ENCODE measurements around the gene EMC10.

Gene EMC10

DNA sequence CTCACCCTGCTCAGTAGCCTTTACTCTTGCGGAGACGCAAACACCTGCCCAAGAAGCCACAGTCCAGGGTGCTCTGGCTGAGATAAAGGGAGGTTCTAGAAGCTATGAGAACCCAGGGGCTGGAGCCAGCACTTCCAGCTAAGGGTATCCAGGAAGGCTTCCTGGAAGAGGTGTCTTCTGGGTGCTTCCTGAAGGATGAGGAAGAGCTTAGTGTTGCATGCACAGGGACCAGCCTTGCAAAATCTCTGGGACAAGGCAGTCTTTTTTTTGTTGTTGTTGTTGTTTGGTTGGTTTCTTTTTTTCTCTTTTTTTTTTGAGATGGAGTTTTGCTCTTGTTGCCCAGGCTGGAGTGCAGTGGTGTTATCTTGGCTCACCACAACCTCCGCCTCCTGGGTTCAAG lies 23.1 kb upstream of the EMC10 start:
- no peak overlapping the region for H3K4me3 ChIP-seq (ENCODE audit: low read depth, low read length)
- no peak for TF ChIP-seq CTCF (IDR thresholded peaks at IDR 0.05; ENCODE audit: insufficient read depth, low read depth, low read length, missing control alignments)
- no peak for DNase-seq (ENCODE audit: low read depth)

DNA sequence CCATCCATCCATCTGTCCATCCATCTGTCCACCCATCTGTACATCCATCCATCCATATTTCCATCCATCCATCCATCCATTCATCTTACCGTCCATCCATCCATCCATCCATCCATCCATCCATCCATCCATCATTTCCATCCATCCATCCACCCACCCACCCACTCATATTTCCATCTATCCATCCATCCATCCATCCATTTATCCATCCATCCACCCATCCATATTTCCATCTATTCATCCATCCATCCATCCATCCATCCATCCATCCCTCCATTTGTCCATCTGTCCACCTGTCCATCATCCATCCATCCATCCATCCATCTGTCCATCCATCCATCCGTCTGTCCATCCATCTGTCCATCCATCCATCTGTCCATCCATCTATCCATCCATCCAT lies 20.3 kb upstream of the EMC10 start:
- no peak for TF ChIP-seq CTCF (IDR thresholded peaks at IDR 0.05; ENCODE audit: insufficient read depth, low read depth, low read length, missing control alignments)

DNA sequence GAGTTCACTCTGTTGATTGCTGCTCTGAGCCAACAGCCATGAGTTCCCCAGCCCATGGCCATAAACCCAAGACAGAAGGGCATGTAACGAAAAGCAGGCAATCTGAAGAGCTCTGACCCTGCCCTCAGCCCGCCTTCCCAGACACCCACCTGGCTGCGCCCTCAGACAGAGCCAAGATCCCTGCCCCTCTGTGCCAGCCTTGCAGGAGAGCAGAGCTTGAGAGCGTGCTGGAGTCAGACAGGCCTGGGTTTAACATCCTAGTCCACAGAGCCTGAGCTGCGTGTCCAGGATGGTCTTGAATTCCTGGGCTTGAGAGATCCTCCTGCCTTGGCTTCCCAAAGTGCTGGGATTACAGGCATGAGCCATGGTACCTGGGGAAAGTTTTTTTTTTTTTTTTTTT lies 19.0 kb upstream of the EMC10 start:
- DNase-seq (ENCODE audit: low read depth), result no peak
- no peak overlapping the region for H3K4me3 ChIP-seq (ENCODE audit: low read depth, low read length)
- no peak for TF ChIP-seq CTCF (IDR thresholded peaks at IDR 0.05; ENCODE audit: insufficient read depth, low read depth, low read length, missing control alignments)

More for the DNA sequence above, 20.3 kb upstream of the EMC10 start:
- DNase-seq (ENCODE audit: low read depth), result no peak
- H3K4me3 ChIP-seq (ENCODE audit: low read depth, low read length), result no peak overlapping the region

DNA sequence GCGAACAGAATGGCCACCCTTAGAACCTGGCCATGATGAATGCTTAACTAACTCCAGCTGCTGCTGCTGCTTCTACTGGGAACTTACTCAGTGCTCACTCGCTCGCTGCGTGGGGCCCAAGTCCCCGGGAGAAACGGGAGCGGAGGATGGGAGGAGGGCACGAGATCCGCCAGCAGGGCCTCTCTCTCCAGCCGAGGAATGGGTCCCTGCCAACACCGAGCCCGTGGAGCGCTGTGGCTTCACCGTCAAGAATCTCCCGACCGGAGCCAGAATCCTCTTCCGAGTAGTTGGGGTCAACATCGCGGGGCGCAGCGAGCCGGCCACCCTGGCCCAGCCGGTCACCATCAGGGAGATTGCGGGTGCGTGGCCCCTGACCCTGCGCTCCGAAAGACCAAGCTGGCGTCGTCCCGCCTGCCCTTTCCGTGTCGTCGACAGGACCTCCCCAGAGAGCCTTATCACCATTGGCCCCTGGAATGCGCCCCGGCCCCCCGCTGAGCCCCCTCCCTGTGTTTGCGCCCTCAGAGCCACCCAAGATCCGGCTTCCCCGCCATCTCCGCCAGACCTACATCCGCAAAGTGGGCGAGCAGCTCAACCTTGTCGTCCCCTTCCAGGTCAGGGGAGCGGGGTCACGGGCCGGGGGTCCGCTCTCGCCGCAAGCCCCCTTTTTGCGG lies 17.8 kb upstream of the EMC10 start:
- TF ChIP-seq CTCF (IDR thresholded peaks at IDR 0.05; ENCODE audit: insufficient read depth, low read depth, low read length, missing control alignments), result no peak
- DNase-seq (ENCODE audit: low read depth), result no peak
- no peak overlapping the region for H3K4me3 ChIP-seq (ENCODE audit: low read depth, low read length)

- H3K4me3 ChIP-seq (ENCODE audit: low read depth, low read length), result no peak overlapping the region
- no peak for DNase-seq (ENCODE audit: low read depth)
- no peak for TF ChIP-seq CTCF (IDR thresholded peaks at IDR 0.05; ENCODE audit: insufficient read depth, low read depth, low read length, missing control alignments)
These were observed 17.2 kb upstream of the EMC10 start for GRCh38 chr19:50459067-50459456.

- TF ChIP-seq CTCF (IDR thresholded peaks at IDR 0.05; ENCODE audit: insufficient read depth, low read depth, low read length, missing control alignments), result no peak
- DNase-seq (ENCODE audit: low read depth), result no peak
- no peak overlapping the region for H3K4me3 ChIP-seq (ENCODE audit: low read depth, low read length)
These were observed 16.7 kb upstream of the EMC10 start for GRCh38 chr19:50459638-50460037.

DNA sequence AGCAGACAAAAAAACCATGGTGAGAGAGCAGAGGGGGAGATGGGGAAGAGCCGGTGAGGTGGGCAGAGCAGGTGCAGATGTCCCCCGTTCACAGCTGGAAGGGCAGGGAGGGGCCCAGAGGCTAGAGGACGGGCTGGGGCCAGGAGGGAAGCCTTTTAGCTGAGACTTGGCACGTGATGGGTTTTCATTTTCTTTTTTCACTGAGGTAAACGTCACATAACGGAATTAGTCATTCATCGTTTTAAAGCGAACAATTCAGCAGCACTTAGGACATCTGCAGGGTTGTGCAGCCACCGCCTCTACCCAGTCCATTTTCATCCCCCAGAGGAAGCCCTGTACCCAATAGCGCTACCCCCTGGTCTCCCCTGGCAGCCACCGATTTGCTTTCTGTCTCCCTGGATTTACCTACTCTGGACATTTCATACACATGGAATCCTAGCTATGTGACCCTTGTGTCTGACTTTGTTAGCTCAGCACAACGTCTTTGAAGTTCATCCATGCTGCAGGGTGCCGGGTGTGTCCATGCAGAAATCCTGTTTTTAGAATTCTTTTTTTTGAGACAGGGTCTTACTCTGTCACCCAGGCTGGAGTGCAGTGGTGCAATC lies 16.0 kb upstream of the EMC10 start:
- DNase-seq (ENCODE audit: low read depth), result peak; percentile 91
- peak overlapping the region; percentile 43 for H3K4me3 ChIP-seq (ENCODE audit: low read depth, low read length)
- peak; percentile 29 for TF ChIP-seq CTCF (IDR thresholded peaks at IDR 0.05; ENCODE audit: insufficient read depth, low read depth, low read length, missing control alignments)

Data from GM12865 (cell line).